Fibroblast of lung (primary cell): ENCODE results near the gene PSD4. TPM values are rescaled to one million over a fixed set of nuclear protein-coding genes. Genes with fewer than 3 reads are reported as not detected.

ENCODE experiments used
- DNase-seq, 2 donors: peaks; one replicate each; pipeline versions ENCODE4 v3.0.0 to v3.0.0-alpha.2; 2010; ENCODE audit warnings: low read depth in 2 of 2
- H2AFZ ChIP-seq: 2 replicates; pipeline ENCODE4 v1.5.1; 2012; ENCODE audit warnings: low read length, control low read depth, inconsistent platforms
- H3K27ac ChIP-seq: 2 replicates; pipeline ENCODE4 v1.5.1; 2011; ENCODE audit warnings: low read length, control low read depth; ENCODE audit not compliant: insufficient read depth
- H3K27me3 ChIP-seq: 2 replicates; pipeline ENCODE4 v1.5.1; 2011; ENCODE audit warnings: mild to moderate bottlenecking, low read length; ENCODE audit not compliant: control insufficient read depth, insufficient read depth
- H3K36me3 ChIP-seq: 2 replicates; pipeline ENCODE4 v1.5.1; 2011; ENCODE audit warnings: low read length; ENCODE audit not compliant: control insufficient read depth, insufficient read depth
- H3K4me1 ChIP-seq: 2 replicates; pipeline ENCODE4 v1.5.1; 2011; ENCODE audit warnings: low read length; ENCODE audit not compliant: control insufficient read depth, insufficient read depth; ENCODE audit errors: extremely low read depth
- H3K4me2 ChIP-seq: 2 replicates; pipeline ENCODE4 v1.5.1; 2011; ENCODE audit warnings: low read length, control low read depth; ENCODE audit not compliant: insufficient read depth; ENCODE audit errors: extremely low read depth
- H3K4me3 ChIP-seq, 4 experiments: fragments of 200-600 bp in 1 of 4; sonication (generic) in 1 of 4; replicated peaks in 1 of 4; 2 replicates each; pipeline ENCODE4 v1.5.1; 2011 to 2016; ENCODE audit warnings: low read length in 4 of 4, low read depth in 3 of 4, mild to moderate bottlenecking in 3 of 4, control low read depth in 2 of 4, inconsistent platforms in 1 of 4, mixed read lengths in 1 of 4; ENCODE audit not compliant: insufficient read depth in 1 of 4; ENCODE audit errors: control extremely low read depth in 1 of 4
- H3K79me2 ChIP-seq: 2 replicates; pipeline ENCODE4 v1.5.1; 2012; ENCODE audit warnings: mild to moderate bottlenecking, low read length, inconsistent platforms; ENCODE audit not compliant: control insufficient read depth, insufficient read depth
- H3K9ac ChIP-seq: 2 replicates; pipeline ENCODE4 v1.5.1; 2011; ENCODE audit warnings: mild to moderate bottlenecking, low read length, control low read depth; ENCODE audit not compliant: insufficient read depth
- H3K9me3 ChIP-seq: 2 replicates; pipeline ENCODE4 v1.5.1; 2012; ENCODE audit warnings: low read depth, low read length; ENCODE audit not compliant: control insufficient read depth, insufficient read depth
- H4K20me1 ChIP-seq: 2 replicates; pipeline ENCODE4 v1.5.1; 2011; ENCODE audit warnings: low read length; ENCODE audit not compliant: control insufficient read depth, insufficient read depth; ENCODE audit errors: extremely low read depth
- CTCF ChIP-seq, 2 donors: IDR thresholded peaks in 1 of 2; conservative IDR thresholded peaks in 1 of 2; 1 replicate in 1 of 2; 2 replicates in 1 of 2; pipeline ENCODE4 v1.5.1; 2011 to 2012; ENCODE audit warnings: low read length in 2 of 2, control low read depth in 1 of 2, inconsistent platforms in 1 of 2, low read depth in 1 of 2, mild to moderate bottlenecking in 1 of 2
- EZH2 ChIP-seq: IDR thresholded peaks from 2 replicates; pipeline ENCODE4 v1.5.1; 2012; ENCODE audit warnings: low read length, control low read depth, mild to moderate bottlenecking; ENCODE audit errors: missing control alignments
- polyA plus RNA-seq, 2 donors: library from polyadenylated mRNA; depleted of rRNA in 1 of 2; stranded (reverse) in 1 of 2; unstranded in 1 of 2; fragments of >200 nt; gene quantifications; 2 replicates each; pipeline ENCODE4 v1.2.1, GENCODE V29; 2011 to 2012; ENCODE audit warnings: missing spikeins in 1 of 2
- total RNA-seq: library from RNA; depleted of rRNA; stranded (reverse); fragments of >200 nt; gene quantifications from 2 replicates; pipeline ENCODE4 v1.2.1, GENCODE V29; 2014

PSD4 gene
- total and polyA plus RNA-seq, 2 donors (not counting 1 experiment from before 2014, with no cell fraction given) = 1.0 to 6.1 TPM

- no peaks in the 10 kb centered on the region for H3K79me2 ChIP-seq
- no peaks in the 10 kb centered on the region for H3K36me3 ChIP-seq
- H2AFZ ChIP-seq = no peak overlapping the region
- H3K9me3 ChIP-seq = no peaks in the 10 kb centered on the region
- H4K20me1 ChIP-seq = no peaks in the 10 kb centered on the region
- TF ChIP-seq CTCF (conservative IDR thresholded peaks at IDR 0.05 in 1 of 2, IDR thresholded peaks at IDR 0.05 in 1 of 2; ENCODE audit: low read depth in 1 of 2, low read length in 2 of 2) (no peak), EZH2 (no peak)
- no peak overlapping the region for H3K9ac ChIP-seq
- no peaks in the 10 kb centered on the region for H3K27me3 ChIP-seq
- H3K4me2 ChIP-seq = no peak overlapping the region
- H3K4me1 ChIP-seq = peaks cover 5% of the 10 kb centered on the region
- no peak for DNase-seq
- no peak overlapping the region for H3K4me3 ChIP-seq
- H3K27ac ChIP-seq = no peak overlapping the region
Observed at GRCh38 chr2:113160962-113161361, 12.8 kb upstream of the PSD4 start.

- no peak overlapping the region for H3K9ac ChIP-seq
- H3K4me2 ChIP-seq = no peak overlapping the region
- no peak overlapping the region for H3K4me3 ChIP-seq
- no peaks in the 10 kb centered on the region for H3K9me3 ChIP-seq
- H3K27me3 ChIP-seq = no peaks in the 10 kb centered on the region
- TF ChIP-seq CTCF (conservative IDR thresholded peaks at IDR 0.05 in 1 of 2, IDR thresholded peaks at IDR 0.05 in 1 of 2; ENCODE audit: low read depth in 1 of 2, low read length in 2 of 2) (no peak), EZH2 (no peak)
- no peak overlapping the region for H3K27ac ChIP-seq
- no peaks in the 10 kb centered on the region for H3K79me2 ChIP-seq
- no peak for DNase-seq
- no peaks in the 10 kb centered on the region for H4K20me1 ChIP-seq
- H2AFZ ChIP-seq = no peak overlapping the region
- peaks cover 5% of the 10 kb centered on the region for H3K4me1 ChIP-seq
- no peaks in the 10 kb centered on the region for H3K36me3 ChIP-seq
Observed at GRCh38 chr2:113162173-113162572, 11.6 kb upstream of the PSD4 start.

DNA sequence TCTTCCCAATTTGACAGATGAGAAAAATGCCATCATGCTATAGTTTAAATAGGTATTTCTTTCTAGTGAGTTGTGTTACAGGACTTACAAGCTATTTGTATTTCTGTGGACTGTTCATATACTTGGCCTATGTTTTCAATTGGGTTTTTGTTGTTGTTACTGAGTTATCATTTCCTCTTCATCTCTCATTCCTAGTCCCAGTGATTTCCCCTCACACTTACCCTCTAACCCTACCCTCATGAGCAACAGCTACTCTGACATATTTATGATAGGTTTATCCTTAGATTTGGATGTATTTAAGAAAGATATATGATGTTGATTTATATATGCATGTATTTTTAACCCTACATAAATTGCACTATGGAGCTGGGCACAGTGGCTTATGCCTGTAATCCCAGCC lies 10.9 kb upstream of the PSD4 start:
- Histone ChIP-seq H3K36me3 (no peaks in the 10 kb centered on the region), H3K4me3 (no peak overlapping the region), H4K20me1 (no peaks in the 10 kb centered on the region), H3K27me3 (no peaks in the 10 kb centered on the region), H3K9ac (no peak overlapping the region), H3K9me3 (no peaks in the 10 kb centered on the region), H3K27ac (no peak overlapping the region), H3K4me2 (no peak overlapping the region), H2AFZ (no peak overlapping the region), H3K4me1 (peaks cover 2% of the 10 kb centered on the region), H3K79me2 (no peaks in the 10 kb centered on the region)
- DNase-seq = no peak
- TF ChIP-seq EZH2 (no peak), CTCF (conservative IDR thresholded peaks at IDR 0.05 in 1 of 2, IDR thresholded peaks at IDR 0.05 in 1 of 2; ENCODE audit: low read depth in 1 of 2, low read length in 2 of 2) (no peak)
